22Rv1 (cell line): ENCODE data around the gene MEX3A.

Experiments
- CTCF ChIP-seq: fragments of 450-650 bp; IDR thresholded peaks from 2 replicates; pipeline ENCODE4 v1.5.1; 2017; ENCODE audit warnings: mild to moderate bottlenecking
- ZFX ChIP-seq: fragments of 450-650 bp; IDR thresholded peaks from 2 replicates; pipeline ENCODE4 v1.6.1; 2017; ENCODE audit warnings: antibody characterized with exemption, borderline replicate concordance

- no peak for TF ChIP-seq CTCF
- TF ChIP-seq ZFX: no peak
Measured at GRCh38 chr1:156126630-156127534, 44.6 kb upstream of the MEX3A start.
